Measurements from ENCODE around the gene URB2.

GRCh38 chr1:229603371-229604005, 22.6 kb upstream of the URB2 start:
- TF ChIP-seq POLR2A (IDR thresholded peaks at IDR 0.05) (no peak), CTCF (IDR thresholded peaks at IDR 0.05) (no peak)
